Neural progenitor cell (in vitro differentiated cells): ENCODE results near the gene PMIS2. TPM values are rescaled to one million over a fixed set of nuclear protein-coding genes. Genes with fewer than 3 reads are reported as not detected.
"Not testable (repeated sequence)": the region's sequence is repeated elsewhere in the genome, so short reads cannot be mapped to it uniquely, and the experiment has no call there.

Experiments
- DNase-seq: peaks from one replicate; pipeline ENCODE4 v3.0.0-alpha.2; 2016; ENCODE audit warnings: low spot score
- H2AFZ ChIP-seq: fragments of 200-600 bp; sonication (generic); replicated peaks from 2 replicates; pipeline ENCODE4 v1.6.1; 2016; ENCODE audit warnings: antibody characterized with exemption
- H3F3A ChIP-seq: fragments of 200-600 bp; sonication (generic); 2 replicates; pipeline ENCODE4 v1.6.1; 2016; ENCODE audit warnings: antibody characterized with exemption, low read depth
- H3K27ac ChIP-seq: fragments of 200-600 bp; sonication (generic); 2 replicates; pipeline ENCODE4 v1.5.1; 2016; ENCODE audit warnings: mild to moderate bottlenecking
- H3K27me3 ChIP-seq: fragments of 200-600 bp; sonication (generic); 2 replicates; pipeline ENCODE4 v1.6.1; 2016; ENCODE audit warnings: mild to moderate bottlenecking, moderate library complexity
- H3K36me3 ChIP-seq: fragments of 200-600 bp; sonication (generic); 2 replicates; pipeline ENCODE4 v1.5.1; 2016
- H3K4me1 ChIP-seq: fragments of 200-600 bp; sonication (generic); 2 replicates; pipeline ENCODE4 v1.6.1; 2016; ENCODE audit warnings: mixed run types
- H3K4me2 ChIP-seq: fragments of 200-600 bp; sonication (generic); 2 replicates; pipeline ENCODE4 v1.6.1; 2016
- H3K4me3 ChIP-seq: fragments of 200-600 bp; sonication (generic); 2 replicates; pipeline ENCODE4 v1.5.1; 2016
- H3K79me2 ChIP-seq: fragments of 200-600 bp; sonication (generic); 2 replicates; pipeline ENCODE4 v1.6.1; 2016; ENCODE audit warnings: low read depth
- H3K9ac ChIP-seq: fragments of 200-600 bp; sonication (generic); 2 replicates; pipeline ENCODE4 v1.6.1; 2016
- H3K9me3 ChIP-seq: fragments of 200-600 bp; sonication (generic); 2 replicates; pipeline ENCODE4 v1.5.1; 2016; ENCODE audit warnings: low read depth
- H4K20me1 ChIP-seq: fragments of 200-600 bp; sonication (generic); 2 replicates; pipeline ENCODE4 v1.6.1; 2016; ENCODE audit warnings: low read depth
- H3K27ac Mint-ChIP-seq: 3 replicates; pipeline ENCODE4 v1.8.0; 2021; ENCODE audit warnings: mixed read lengths
- H3K27me3 Mint-ChIP-seq: 2 replicates; pipeline ENCODE4 v1.8.0; 2022; ENCODE audit warnings: low read depth, mild to moderate bottlenecking, inconsistent platforms, moderate library complexity, mixed read lengths; ENCODE audit not compliant: insufficient read depth
- H3K36me3 Mint-ChIP-seq: 3 replicates; pipeline ENCODE4 v1.8.0; 2021; ENCODE audit warnings: mixed read lengths
- H3K4me1 Mint-ChIP-seq: 3 replicates; pipeline ENCODE4 v1.8.0; 2021; ENCODE audit warnings: mixed read lengths
- H3K4me3 Mint-ChIP-seq: 3 replicates; pipeline ENCODE4 v1.8.0; 2021; ENCODE audit warnings: mild to moderate bottlenecking, moderate library complexity, mixed read lengths
- H3K9me3 Mint-ChIP-seq: 3 replicates; pipeline ENCODE4 v1.8.0; 2020; ENCODE audit warnings: mixed read lengths
- CTCF ChIP-seq: fragments of 200-600 bp; sonication (generic); IDR thresholded peaks from 2 replicates; pipeline ENCODE4 v1.5.1; 2017; ENCODE audit warnings: antibody characterized with exemption, mild to moderate bottlenecking
- EZH2 ChIP-seq: fragments of 200-600 bp; sonication (generic); IDR thresholded peaks from 2 replicates; pipeline ENCODE4 v1.6.1; 2017; ENCODE audit warnings: antibody characterized with exemption, mild to moderate bottlenecking, moderate library complexity
- EZH2phosphoT487 ChIP-seq: fragments of 200-600 bp; sonication (generic); IDR thresholded peaks from 2 replicates; pipeline ENCODE4 v1.6.1; 2017; ENCODE audit warnings: antibody characterized with exemption
- total RNA-seq: library from RNA; depleted of rRNA; stranded (reverse); fragments of >200 nt; gene quantifications from 2 replicates; pipeline ENCODE4 v1.2.3, GENCODE V29; 2015; ENCODE audit warnings: low replicate concordance

The PMIS2 gene
- total RNA-seq, 1 donor from 2014 or later: not detected

DNA sequence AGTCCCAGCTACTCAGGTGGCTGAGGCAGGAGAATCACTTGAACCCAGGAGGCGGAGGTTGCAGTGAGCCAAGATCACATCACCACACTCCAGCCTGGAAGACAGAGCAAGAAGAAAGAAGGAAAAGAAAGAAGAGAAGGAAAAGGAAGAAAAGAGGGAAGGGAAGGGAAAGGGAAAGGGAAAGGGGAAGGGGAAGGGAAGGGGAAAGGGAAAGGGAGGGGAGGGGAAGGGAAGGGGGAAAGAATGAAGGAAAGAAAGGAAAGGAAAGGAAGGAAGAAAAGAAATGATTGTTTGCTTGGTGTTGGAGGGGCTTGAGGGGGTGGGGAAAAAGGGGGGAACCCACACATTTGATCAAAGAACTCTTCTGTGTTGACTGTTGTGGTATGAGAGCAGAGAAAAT is 10.0 kb downstream of the PMIS2 start:
- no peaks in the 10 kb centered on the region for H3K4me1 Mint-ChIP-seq
- Histone ChIP-seq H3K9ac (no peak overlapping the region), H2AFZ (no peak overlapping the region), H3K79me2 (no peaks in the 10 kb centered on the region), H4K20me1 (no peaks in the 10 kb centered on the region), H3K9me3 (no peaks in the 10 kb centered on the region), H3K27ac (no peak overlapping the region), H3K27me3 (peaks cover 9% of the 10 kb centered on the region), H3K4me3 (no peak overlapping the region), H3F3A (no peaks in the 10 kb centered on the region), H3K4me1 (no peaks in the 10 kb centered on the region), H3K4me2 (no peak overlapping the region), H3K36me3 (no peaks in the 10 kb centered on the region)
- H3K27ac Mint-ChIP-seq: no peak overlapping the region
- H3K9me3 Mint-ChIP-seq: no peaks in the 10 kb centered on the region
- H3K27me3 Mint-ChIP-seq: peaks cover 9% of the 10 kb centered on the region
- TF ChIP-seq CTCF: no peak
- no peak for TF ChIP-seq EZH2phosphoT487
- TF ChIP-seq EZH2: no peak
- H3K36me3 Mint-ChIP-seq: no peaks in the 10 kb centered on the region
- DNase-seq: no peak
- no peak overlapping the region for H3K4me3 Mint-ChIP-seq

DNA sequence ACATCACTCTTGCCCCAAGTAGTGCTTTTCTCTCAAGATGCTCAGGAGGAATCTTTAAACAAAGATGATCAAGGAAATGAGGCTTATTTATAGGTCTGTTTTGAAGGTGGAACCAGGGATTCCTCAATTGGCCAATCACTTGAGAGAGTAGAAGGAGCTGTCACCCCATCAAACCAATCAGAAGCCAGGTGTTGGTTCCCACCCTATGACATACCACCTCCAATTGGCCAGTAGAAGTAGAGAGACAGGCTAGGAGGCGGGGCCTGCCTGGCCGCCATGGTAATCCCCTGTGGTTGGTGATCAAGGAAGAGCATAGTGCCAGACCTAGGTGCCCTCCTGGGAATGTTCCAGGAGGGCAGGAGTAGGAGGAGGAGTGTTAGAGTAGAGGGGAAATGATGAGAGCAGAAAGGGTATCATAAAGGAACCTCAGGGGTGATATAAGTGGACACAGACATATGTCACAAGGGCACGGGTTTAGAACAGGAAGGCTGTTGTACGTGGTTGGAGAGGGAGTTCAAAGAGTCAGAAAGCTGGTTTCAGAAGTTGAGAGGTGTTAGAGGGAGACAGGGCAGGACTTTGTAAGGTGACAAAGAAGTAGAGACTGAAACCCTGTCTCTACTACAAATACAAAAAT is 10.5 kb downstream of the PMIS2 start:
- Histone ChIP-seq H2AFZ (no peak overlapping the region), H3K79me2 (no peaks in the 10 kb centered on the region), H4K20me1 (no peaks in the 10 kb centered on the region), H3K36me3 (no peaks in the 10 kb centered on the region), H3K27ac (no peak overlapping the region), H3K4me2 (no peak overlapping the region), H3K4me1 (no peaks in the 10 kb centered on the region), H3F3A (no peaks in the 10 kb centered on the region), H3K9ac (no peak overlapping the region), H3K4me3 (no peak overlapping the region), H3K9me3 (no peaks in the 10 kb centered on the region), H3K27me3 (peaks cover 15% of the 10 kb centered on the region)
- H3K9me3 Mint-ChIP-seq: no peaks in the 10 kb centered on the region
- H3K27ac Mint-ChIP-seq: no peak overlapping the region
- H3K27me3 Mint-ChIP-seq: peaks cover 9% of the 10 kb centered on the region
- H3K4me3 Mint-ChIP-seq: no peak overlapping the region
- DNase-seq: no peak
- no peaks in the 10 kb centered on the region for H3K4me1 Mint-ChIP-seq
- no peaks in the 10 kb centered on the region for H3K36me3 Mint-ChIP-seq
- TF ChIP-seq EZH2 (no peak), EZH2phosphoT487 (no peak), CTCF (no peak)

GRCh38 chr19:35601971-35602370 is 16.0 kb downstream of the PMIS2 start:
- Histone ChIP-seq H3F3A (no peaks in the 10 kb centered on the region), H3K79me2 (no peaks in the 10 kb centered on the region), H3K27ac (no peak overlapping the region), H3K4me3 (no peak overlapping the region), H3K9me3 (no peaks in the 10 kb centered on the region), H3K27me3 (peaks cover 15% of the 10 kb centered on the region), H3K36me3 (no peaks in the 10 kb centered on the region), H3K9ac (no peak overlapping the region), H3K4me2 (no peak overlapping the region), H2AFZ (no peak overlapping the region), H3K4me1 (no peaks in the 10 kb centered on the region), H4K20me1 (no peaks in the 10 kb centered on the region)
- H3K36me3 Mint-ChIP-seq: no peaks in the 10 kb centered on the region
- H3K27me3 Mint-ChIP-seq: peaks cover 12% of the 10 kb centered on the region
- H3K27ac Mint-ChIP-seq: no peak overlapping the region
- H3K9me3 Mint-ChIP-seq: peaks cover 5% of the 10 kb centered on the region
- no peak for TF ChIP-seq CTCF
- TF ChIP-seq EZH2: no peak
- no peak for TF ChIP-seq EZH2phosphoT487
- no peaks in the 10 kb centered on the region for H3K4me1 Mint-ChIP-seq
- H3K4me3 Mint-ChIP-seq: no peak overlapping the region
- DNase-seq: no peak

GRCh38 chr19:35604436-35604835 is 18.5 kb downstream of the PMIS2 start:
- not testable (repeated sequence) for H4K20me1 ChIP-seq, DNase-seq, H3K4me1 ChIP-seq, H3K36me3 ChIP-seq, H3K9me3 ChIP-seq, H3K4me3 Mint-ChIP-seq, H3K36me3 Mint-ChIP-seq, H3K4me2 ChIP-seq, H3K79me2 ChIP-seq, H3F3A ChIP-seq, H3K4me3 ChIP-seq, H3K27ac ChIP-seq, H3K9ac ChIP-seq, H3K4me1 Mint-ChIP-seq
- Mint-ChIP-seq H3K9me3 (peaks cover 19% of the 10 kb centered on the region), H3K27me3 (peaks cover 14% of the 10 kb centered on the region), H3K27ac (peak overlapping the region; percentile 15)
- Histone ChIP-seq H3K27me3 (peaks cover 11% of the 10 kb centered on the region), H2AFZ (peak overlapping the region; percentile 13)

GRCh38 chr19:35607170-35607569 is 21.2 kb downstream of the PMIS2 start:
- not testable (repeated sequence) for H4K20me1 ChIP-seq, H3K36me3 ChIP-seq, H3K4me3 Mint-ChIP-seq, H3K4me3 ChIP-seq, H3K4me1 ChIP-seq, H3K27ac ChIP-seq, H3K4me2 ChIP-seq, H3K27me3 ChIP-seq, H3F3A ChIP-seq, H3K9ac ChIP-seq, H3K79me2 ChIP-seq, H3K36me3 Mint-ChIP-seq, H3K9me3 ChIP-seq, H3K4me1 Mint-ChIP-seq, DNase-seq, H2AFZ ChIP-seq, H3K27ac Mint-ChIP-seq
- peaks cover 13% of the 10 kb centered on the region for H3K27me3 Mint-ChIP-seq
- H3K9me3 Mint-ChIP-seq: peaks cover 19% of the 10 kb centered on the region
